IPS DF 6.9 (cell line): Measurements from ENCODE around the gene KLRD1.
"Not testable (repeated sequence)": the region's sequence is repeated elsewhere in the genome, so short reads cannot be mapped to it uniquely, and the experiment has no call there.

Experiments
- DNase-seq: peaks from one replicate; pipeline ENCODE4 v3.0.0-alpha.2; 2013; ENCODE audit warnings: low read depth, low spot score
- H3K27ac ChIP-seq: one replicate; pipeline ENCODE4 v1.5.1; 2013; ENCODE audit warnings: low read length, control low read depth
- H3K27me3 ChIP-seq: 2 replicates; pipeline ENCODE4 v1.6.1; 2013; ENCODE audit warnings: mild to moderate bottlenecking, low read length; ENCODE audit not compliant: control insufficient read depth, insufficient read depth
- H3K36me3 ChIP-seq: 2 replicates; pipeline ENCODE4 v1.6.1; 2013; ENCODE audit warnings: low read length; ENCODE audit not compliant: control insufficient read depth, insufficient read depth
- H3K4me1 ChIP-seq: 2 replicates; pipeline ENCODE4 v1.6.1; 2013; ENCODE audit warnings: low read length; ENCODE audit not compliant: control insufficient read depth, insufficient read depth
- H3K4me3 ChIP-seq: 2 replicates; pipeline ENCODE4 v1.5.1; 2013; ENCODE audit warnings: mild to moderate bottlenecking, low read length
- H3K9me3 ChIP-seq: 2 replicates; pipeline ENCODE4 v1.6.1; 2013; ENCODE audit warnings: low read length, inconsistent platforms; ENCODE audit not compliant: control insufficient read depth, insufficient read depth
- WGBS: extraction: QIAGEN DNeasy Blood & Tissue Kit; methylation state at CpG from one replicate; pipeline ENCODE4 v1.1.7; 2013; ENCODE audit warnings: mixed read lengths, missing lambda C conversion rate; ENCODE audit not compliant: insufficient read length, insufficient coverage; 5-methylcytosine and 5-hydroxymethylcytosine counted together

The KLRD1 gene

DNA sequence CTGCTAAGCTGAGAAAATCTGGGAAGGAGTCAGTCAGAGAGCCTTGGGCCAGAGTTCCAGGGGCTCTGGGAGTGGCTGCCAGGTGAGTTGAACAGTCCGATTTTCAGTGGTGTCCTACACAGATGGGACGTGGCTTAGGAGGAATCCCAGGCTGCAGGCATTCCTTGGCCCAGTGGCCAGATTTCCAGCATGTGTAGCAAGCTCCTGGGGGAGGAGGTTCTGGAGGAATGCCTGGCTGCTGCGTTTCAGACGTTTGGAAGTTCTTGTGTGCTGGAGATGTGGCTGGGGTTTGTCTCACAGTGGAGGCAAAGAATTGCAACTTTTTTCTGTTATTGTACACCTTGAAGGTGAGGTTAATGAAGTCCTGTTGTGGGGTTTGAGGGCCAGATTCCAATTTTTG is 28.5 kb downstream of the KLRD1 start:
- not testable (repeated sequence) for H3K4me3 ChIP-seq, H3K9me3 ChIP-seq, DNase-seq, H3K27me3 ChIP-seq, H3K27ac ChIP-seq, H3K4me1 ChIP-seq, H3K36me3 ChIP-seq
- no CpG with 5 or more reads among the region's 4 CpGs for WGBS

DNA sequence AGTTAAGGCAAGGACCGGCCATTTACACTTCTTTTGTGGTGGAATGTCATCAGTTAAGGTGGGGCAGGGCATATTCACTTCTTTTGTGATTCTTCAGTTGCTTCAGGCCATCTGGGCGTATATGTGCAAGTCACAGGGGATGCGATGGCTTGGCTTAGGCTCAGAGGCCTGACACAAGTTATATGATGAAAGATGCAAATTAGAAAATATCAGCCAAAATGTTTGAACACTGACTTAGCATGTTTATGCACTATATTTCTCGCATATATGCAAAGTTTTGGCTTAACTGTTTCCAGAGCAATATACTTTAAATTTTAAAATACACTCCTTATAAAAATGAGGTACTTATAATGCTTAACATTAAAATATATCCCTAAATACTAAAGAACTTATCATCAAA is 30.8 kb downstream of the KLRD1 start:
- not testable (repeated sequence) for H3K4me3 ChIP-seq, H3K9me3 ChIP-seq, H3K36me3 ChIP-seq, H3K4me1 ChIP-seq, DNase-seq, H3K27ac ChIP-seq, H3K27me3 ChIP-seq
- WGBS: no CpG with 5 or more reads among the region's 4 CpGs

- WGBS: no CpG with 5 or more reads among the region's 9 CpGs
- Histone ChIP-seq H3K4me3 (no peak overlapping the region), H3K27ac (no peak overlapping the region), H3K9me3 (no peaks in the 10 kb centered on the region), H3K36me3 (0 out of 2 replicates have a peak, but pooled peaks cover 2% of the 10 kb centered on the region), H3K4me1 (0 out of 2 replicates have a peak, but pooled peaks cover 2% of the 10 kb centered on the region), H3K27me3 (no peaks in the 10 kb centered on the region)
- no peak for DNase-seq
Measured at GRCh38 chr12:10339053-10339840, 31.6 kb downstream of the KLRD1 start.

GRCh38 chr12:10340946-10341345 is 33.3 kb downstream of the KLRD1 start:
- WGBS: no CpG with 5 or more reads among the region's 2 CpGs
- H3K36me3 ChIP-seq, DNase-seq, H3K9me3 ChIP-seq, H3K27ac ChIP-seq, H3K27me3 ChIP-seq, H3K4me1 ChIP-seq, H3K4me3 ChIP-seq: not testable (repeated sequence)

DNA sequence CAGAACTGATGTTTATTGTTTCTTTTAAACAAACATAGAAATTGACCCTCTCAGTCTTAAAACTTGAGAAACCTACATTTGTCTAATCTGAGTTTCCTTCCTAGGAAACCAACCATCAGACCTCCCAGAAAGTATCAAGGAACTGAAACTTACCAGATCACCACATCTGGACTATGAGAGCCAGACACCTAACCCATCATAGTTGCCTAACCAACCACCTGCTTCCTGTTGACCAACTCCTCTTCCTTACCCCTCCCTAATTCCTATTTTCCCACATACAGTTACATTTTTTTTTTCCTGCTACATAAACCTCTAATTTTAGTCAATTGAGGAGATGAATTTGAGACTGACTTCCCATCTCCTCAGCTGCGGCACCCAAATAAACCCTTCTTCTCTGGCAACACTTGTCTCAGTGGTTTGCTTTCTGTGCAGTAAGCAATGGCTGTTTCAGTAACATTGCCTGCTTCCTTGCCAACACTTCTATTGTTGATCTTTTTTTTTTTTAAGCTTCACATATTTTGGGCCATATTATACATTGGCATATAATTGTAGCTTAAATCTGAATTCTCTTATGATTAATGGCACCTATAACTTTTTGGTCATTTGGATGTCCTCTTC is 34.3 kb downstream of the KLRD1 start:
- H3K27me3 ChIP-seq: no peaks in the 10 kb centered on the region
- no peak for DNase-seq
- H3K9me3 ChIP-seq: no peaks in the 10 kb centered on the region
- H3K36me3 ChIP-seq: 0 out of 2 replicates have a peak, but pooled peaks cover 2% of the 10 kb centered on the region
- no CpG with 5 or more reads among the region's 1 CpG for WGBS
- H3K4me1 ChIP-seq: 0 out of 2 replicates have a peak, but pooled peaks cover 2% of the 10 kb centered on the region
- no peak overlapping the region for H3K27ac ChIP-seq
- no peak overlapping the region for H3K4me3 ChIP-seq

GRCh38 chr12:10351457-10351856 is 43.8 kb downstream of the KLRD1 start:
- DNase-seq, H3K36me3 ChIP-seq, H3K4me1 ChIP-seq, H3K27ac ChIP-seq, H3K9me3 ChIP-seq, H3K27me3 ChIP-seq, H3K4me3 ChIP-seq: not testable (repeated sequence)
- WGBS: no CpG with 5 or more reads among the region's 3 CpGs

- no peaks in the 10 kb centered on the region for H3K27me3 ChIP-seq
- H3K36me3 ChIP-seq: no peaks in the 10 kb centered on the region
- H3K4me3 ChIP-seq: no peak overlapping the region
- no CpG with 5 or more reads among the region's 4 CpGs for WGBS
- DNase-seq: no peak
- no peaks in the 10 kb centered on the region for H3K9me3 ChIP-seq
- H3K27ac ChIP-seq: no peak overlapping the region
- H3K4me1 ChIP-seq: no peaks in the 10 kb centered on the region
Measured at GRCh38 chr12:10354071-10354470, 46.4 kb downstream of the KLRD1 start.

DNA sequence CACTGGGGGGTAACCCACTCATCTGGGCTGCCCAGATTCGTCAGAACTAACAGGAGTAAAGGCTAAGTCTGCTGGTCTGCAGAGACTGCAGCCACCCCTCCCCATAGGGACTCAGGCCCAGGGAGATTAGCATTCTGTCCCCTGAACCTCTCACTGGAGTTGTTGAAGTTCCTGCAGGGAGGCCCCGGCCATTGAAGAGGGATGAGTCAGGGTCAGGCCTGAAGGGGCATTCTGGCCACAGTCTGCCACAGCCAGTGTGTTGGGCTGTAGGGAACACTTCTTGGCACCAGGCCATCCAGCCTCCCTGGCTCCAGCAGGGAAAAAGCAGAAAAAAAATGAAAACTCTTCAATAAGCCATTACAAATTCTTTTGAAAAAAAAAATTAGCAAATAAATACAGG is 46.8 kb downstream of the KLRD1 start:
- H3K9me3 ChIP-seq: no peaks in the 10 kb centered on the region
- no peaks in the 10 kb centered on the region for H3K36me3 ChIP-seq
- H3K4me3 ChIP-seq: no peak overlapping the region
- WGBS: no CpG with 5 or more reads among the region's 2 CpGs
- no peaks in the 10 kb centered on the region for H3K4me1 ChIP-seq
- H3K27ac ChIP-seq: no peak overlapping the region
- no peaks in the 10 kb centered on the region for H3K27me3 ChIP-seq
- no peak for DNase-seq

DNA sequence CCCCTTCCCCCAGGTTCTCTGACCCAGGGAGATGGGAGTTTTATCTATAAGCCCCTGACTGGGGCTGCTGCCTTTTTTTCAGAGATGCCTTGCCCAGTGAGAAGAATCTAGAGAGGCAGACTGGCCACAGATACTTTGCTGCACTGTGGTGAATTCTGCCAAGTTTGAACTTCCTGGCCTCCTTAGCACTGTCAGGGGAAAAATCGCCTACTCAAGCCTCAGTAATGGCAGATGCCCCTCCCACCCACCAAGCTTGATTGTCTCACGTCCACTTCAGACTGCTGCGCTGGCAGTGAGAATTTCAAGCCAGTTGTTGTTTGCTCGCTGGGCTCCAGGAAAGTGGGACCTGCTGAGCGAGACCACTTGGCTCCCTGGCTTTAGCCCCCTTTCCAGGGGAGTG is 50.5 kb downstream of the KLRD1 start:
- Histone ChIP-seq H3K27ac (no peak overlapping the region), H3K4me3 (no peak overlapping the region), H3K4me1 (peaks cover 3% of the 10 kb centered on the region; the same call in 1 of the 2 replicates), H3K27me3 (no peaks in the 10 kb centered on the region), H3K36me3 (no peaks in the 10 kb centered on the region), H3K9me3 (no peaks in the 10 kb centered on the region)
- no peak for DNase-seq
- no CpG with 5 or more reads among the region's 5 CpGs for WGBS

DNA sequence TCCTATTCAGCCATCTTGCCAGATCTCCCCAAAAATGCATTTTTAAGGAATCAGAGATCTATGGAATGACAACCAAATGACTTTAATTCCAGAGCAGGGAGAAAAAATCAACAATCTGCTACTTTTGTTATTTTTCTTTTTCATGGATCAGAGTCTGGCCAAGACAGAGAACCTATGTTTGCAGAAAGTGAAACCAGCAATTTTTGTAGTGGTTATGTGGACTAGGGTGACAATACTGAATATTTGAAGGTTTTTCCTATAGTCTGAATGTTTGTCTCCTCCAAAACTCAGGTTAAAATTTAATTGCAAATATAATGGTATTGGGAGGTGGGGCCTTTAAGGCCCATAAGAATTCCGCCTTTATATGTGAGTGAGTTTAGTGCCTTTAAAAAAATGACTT is 51.3 kb downstream of the KLRD1 start:
- Histone ChIP-seq H3K36me3 (no peaks in the 10 kb centered on the region), H3K4me3 (no peak overlapping the region), H3K4me1 (peaks cover 5% of the 10 kb centered on the region; the same call in 1 of the 2 replicates), H3K27ac (no peak overlapping the region), H3K9me3 (no peaks in the 10 kb centered on the region), H3K27me3 (no peaks in the 10 kb centered on the region)
- WGBS: no CpG with 5 or more reads among the region's 1 CpG
- DNase-seq: no peak
